Measurements from ENCODE around the gene ITGAL.
"Not testable (repeated sequence)": the region's sequence is repeated elsewhere in the genome, so short reads cannot be mapped to it uniquely, and the experiment has no call there.

The ITGAL gene

DNA sequence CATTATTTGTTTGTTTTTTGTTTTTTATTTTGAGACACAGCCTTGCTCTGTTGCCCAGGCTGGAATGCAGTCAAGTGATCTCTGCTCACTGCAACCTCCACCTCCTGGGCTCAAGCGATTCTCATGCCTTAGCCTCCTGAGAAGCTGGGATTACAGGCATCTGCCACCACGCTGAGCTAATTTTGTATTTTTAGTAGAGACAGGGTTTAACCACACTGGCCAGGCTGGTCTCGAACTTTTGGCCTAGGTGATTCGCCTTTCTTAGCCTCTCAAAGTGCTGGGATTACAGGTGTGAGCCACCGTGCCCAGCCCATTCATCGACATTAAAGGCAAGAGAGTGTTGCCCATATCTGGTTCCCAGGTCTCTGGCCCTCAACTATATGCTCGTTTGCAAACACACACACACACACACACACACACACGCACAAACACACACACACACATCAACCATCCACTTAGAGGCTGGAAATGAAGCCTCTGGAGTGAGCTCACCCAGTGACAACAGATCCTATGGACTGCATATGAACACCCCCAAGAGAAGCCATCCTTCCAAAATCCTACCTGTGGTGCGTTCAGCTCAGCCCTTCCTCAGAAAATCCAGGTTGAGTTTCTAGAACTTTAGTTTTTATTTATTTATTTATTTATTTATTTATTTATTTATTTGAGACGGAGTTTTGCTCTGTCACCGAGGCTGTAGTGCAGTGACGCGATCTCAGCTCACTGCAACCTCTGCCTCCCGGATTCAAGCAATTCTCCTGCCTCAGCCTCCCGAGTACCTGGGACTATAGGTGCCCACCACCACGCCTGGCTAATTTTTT lies 14.6 kb upstream of the ITGAL start:
- DNase-seq (ENCODE audit: low read depth) = no peak
- TF ChIP-seq, protein P1, sequence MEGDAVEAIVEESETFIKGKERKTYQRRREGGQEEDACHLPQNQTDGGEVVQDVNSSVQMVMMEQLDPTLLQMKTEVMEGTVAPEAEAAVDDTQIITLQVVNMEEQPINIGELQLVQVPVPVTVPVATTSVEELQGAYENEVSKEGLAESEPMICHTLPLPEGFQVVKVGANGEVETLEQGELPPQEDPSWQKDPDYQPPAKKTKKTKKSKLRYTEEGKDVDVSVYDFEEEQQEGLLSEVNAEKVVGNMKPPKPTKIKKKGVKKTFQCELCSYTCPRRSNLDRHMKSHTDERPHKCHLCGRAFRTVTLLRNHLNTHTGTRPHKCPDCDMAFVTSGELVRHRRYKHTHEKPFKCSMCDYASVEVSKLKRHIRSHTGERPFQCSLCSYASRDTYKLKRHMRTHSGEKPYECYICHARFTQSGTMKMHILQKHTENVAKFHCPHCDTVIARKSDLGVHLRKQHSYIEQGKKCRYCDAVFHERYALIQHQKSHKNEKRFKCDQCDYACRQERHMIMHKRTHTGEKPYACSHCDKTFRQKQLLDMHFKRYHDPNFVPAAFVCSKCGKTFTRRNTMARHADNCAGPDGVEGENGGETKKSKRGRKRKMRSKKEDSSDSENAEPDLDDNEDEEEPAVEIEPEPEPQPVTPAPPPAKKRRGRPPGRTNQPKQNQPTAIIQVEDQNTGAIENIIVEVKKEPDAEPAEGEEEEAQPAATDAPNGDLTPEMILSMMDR (IDR thresholded peaks at IDR 0.05; ENCODE audit: insufficient read depth, low read depth, low read length, missing control alignments) = no peak
- H3K4me3 ChIP-seq (ENCODE audit: low read length) = no peak overlapping the region

DNA sequence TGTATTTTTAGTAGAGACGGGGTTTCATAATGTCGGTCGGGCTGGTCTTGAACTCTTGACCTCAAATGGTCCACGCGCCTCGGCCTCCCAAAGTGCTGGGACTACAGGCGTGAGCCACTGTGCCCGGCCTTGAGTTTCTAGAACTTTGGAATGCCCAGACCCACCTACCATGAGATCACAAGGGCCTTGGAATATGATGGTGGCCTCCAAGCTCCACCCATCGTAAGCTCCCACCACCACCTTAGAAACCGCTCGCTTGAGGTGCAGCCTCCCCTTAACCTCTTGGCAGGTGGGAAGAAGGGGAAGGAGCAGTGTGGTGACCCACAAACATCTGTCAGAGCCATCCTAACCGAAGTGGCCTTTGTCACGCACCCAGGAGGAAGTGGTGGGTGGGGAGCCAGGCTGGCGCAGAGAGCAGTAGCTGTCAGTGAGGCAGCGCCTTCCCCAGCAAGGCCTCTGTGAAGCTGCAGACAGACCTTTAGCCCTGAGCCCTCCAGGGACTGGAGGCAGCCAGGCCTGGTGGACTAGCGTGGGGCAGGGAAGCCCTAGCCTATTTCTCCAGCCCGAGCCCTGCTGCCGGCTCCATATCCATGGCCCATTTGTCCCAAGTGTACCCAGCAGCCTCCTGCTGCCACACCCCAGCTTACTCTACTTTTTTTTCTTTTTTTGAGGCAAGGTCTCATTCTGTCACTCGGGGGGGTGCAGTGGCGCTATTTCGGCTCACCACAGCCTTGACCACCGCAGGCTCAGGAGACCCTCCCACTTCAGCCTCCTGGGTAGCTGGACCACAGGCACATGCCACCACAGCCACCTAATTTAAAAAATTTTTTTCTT lies 13.8 kb upstream of the ITGAL start:
- DNase-seq (ENCODE audit: low read depth) = no peak
- TF ChIP-seq, protein P1 (IDR thresholded peaks at IDR 0.05; ENCODE audit: insufficient read depth, low read depth, low read length, missing control alignments) = no peak
- no peak overlapping the region for H3K4me3 ChIP-seq (ENCODE audit: low read length)

DNA sequence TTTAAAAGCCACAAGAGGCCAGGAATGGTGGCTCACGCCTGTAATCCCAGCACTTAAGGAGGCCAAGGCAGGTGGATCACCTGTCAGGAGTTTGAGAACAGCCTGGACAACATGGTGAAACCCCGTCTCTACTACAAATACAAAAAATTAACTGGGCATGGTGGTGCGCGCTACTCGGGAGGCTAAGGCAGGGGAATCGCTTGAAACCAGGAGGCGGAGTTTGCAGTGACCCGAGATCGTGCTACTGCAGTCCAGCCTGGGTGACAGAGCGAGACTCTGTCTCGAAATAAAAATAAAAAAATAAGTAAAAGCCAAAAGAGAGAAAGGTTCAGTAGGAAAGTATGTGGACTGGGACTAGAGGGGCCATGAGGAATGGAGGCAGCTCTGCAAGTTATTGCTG lies 13.1 kb upstream of the ITGAL start:
- TF ChIP-seq, protein P1 (IDR thresholded peaks at IDR 0.05; ENCODE audit: insufficient read depth, low read depth, low read length, missing control alignments) = no peak
- DNase-seq (ENCODE audit: low read depth) = no peak
- H3K4me3 ChIP-seq (ENCODE audit: low read length) = no peak overlapping the region

DNA sequence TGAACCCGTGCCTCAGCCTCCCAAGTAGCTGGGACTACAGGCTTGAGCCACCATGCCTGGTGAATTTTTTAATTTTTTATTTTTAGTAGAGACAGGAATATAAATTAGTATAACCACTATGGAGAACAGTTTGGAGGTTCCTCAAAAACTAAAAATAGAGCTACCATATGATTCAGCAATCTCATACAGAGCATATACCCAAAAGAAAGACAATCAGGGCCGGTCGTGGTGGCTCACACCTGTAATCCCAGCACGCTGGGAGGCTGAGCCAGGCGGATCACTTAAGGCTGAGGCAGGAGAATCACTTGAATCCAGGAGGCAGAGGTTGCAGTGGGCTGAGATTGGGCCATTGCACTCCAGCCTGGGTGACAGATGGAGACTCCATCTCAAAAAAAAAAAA lies 11.1 kb upstream of the ITGAL start:
- not testable (repeated sequence) for DNase-seq (ENCODE audit: low read depth); H3K4me3 ChIP-seq (ENCODE audit: low read length)

DNA sequence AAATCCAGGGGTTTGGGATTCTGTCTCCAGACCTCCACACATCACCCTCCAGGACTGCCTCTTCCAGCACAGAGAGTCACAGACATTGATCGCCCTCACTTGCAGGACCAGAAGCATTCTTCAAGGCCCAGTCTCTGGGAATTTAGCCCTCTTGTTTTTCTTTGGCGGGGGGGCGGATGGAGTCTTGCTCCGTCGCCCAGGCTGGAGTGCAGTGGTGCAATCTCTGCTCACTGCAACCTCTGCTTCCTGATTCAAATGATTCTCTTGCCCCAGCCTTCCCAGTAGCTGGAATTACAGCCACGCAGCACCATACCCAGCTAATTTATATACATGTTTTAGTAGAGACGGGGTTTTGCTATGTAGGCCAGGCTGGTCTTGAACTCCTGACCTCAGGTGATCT lies 8.5 kb upstream of the ITGAL start:
- TF ChIP-seq, protein P1 (IDR thresholded peaks at IDR 0.05; ENCODE audit: insufficient read depth, low read depth, low read length, missing control alignments) = no peak
- H3K4me3 ChIP-seq (ENCODE audit: low read length) = no peak overlapping the region
- DNase-seq (ENCODE audit: low read depth) = no peak

DNA sequence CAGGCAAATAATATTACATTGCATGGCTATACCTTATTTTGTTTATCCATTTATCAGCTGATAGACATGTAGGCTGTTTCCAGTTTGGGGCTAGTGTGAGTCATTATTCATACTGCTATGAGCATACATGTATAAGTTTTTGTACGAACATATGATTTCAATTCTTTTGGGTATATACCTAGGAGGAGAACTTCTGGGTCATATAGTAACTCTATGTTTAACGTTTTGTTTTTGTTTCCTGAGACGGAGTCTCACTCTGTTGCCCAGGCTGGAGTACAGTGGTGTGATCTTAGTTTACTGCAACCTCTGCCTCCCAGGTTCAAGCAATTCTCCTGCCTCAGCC lies 2.4 kb upstream of the ITGAL start:
- TF ChIP-seq, protein P1 (IDR thresholded peaks at IDR 0.05; ENCODE audit: insufficient read depth, low read depth, low read length, missing control alignments) = no peak

DNA sequence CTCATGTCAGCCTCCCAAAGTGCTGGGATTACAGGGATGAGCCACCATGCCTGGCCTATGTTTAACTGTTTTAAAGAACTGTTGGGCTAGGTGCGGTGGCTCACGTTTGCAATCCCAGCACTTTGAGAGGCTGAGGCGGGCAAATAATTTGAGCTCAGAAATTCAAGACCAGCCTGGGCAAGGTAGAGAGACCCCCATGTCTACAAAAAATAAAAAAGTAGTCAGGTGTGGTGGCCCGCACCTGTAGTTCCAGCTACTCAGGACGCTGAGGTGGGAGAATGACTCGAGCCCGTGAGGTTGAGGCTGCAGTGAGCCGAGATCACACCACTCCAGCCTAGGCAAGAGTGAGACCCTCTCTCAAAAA lies 1.9 kb upstream of the ITGAL start:
- TF ChIP-seq, protein P1 (IDR thresholded peaks at IDR 0.05; ENCODE audit: insufficient read depth, low read depth, low read length, missing control alignments) = no peak
- no peak overlapping the region for H3K4me3 ChIP-seq (ENCODE audit: low read length)
- no peak for DNase-seq (ENCODE audit: low read depth)

More for the DNA sequence above, 2.4 kb upstream of the ITGAL start:
- no peak overlapping the region for H3K4me3 ChIP-seq (ENCODE audit: low read length)
- DNase-seq (ENCODE audit: low read depth) = no peak

Data from epithelial cell of esophagus (primary cell).